Liver (tissue), 9 donors: Measurements from ENCODE around the gene ZNF501. TPM values are rescaled to one million over a fixed set of nuclear protein-coding genes. Genes with fewer than 3 reads are reported as not detected.

Experiments
- DNase-seq: peaks from one replicate; pipeline ENCODE4 v3.0.0-alpha.2; 2017; ENCODE audit warnings: low spot score
- H3K27ac ChIP-seq, 2 donors: one replicate each; pipeline ENCODE4 v1.7.0; 2013; ENCODE audit warnings: inconsistent platforms in 2 of 2, low read length in 2 of 2, control low read depth in 1 of 2, low read depth in 1 of 2, mild to moderate bottlenecking in 1 of 2
- H3K27me3 ChIP-seq, 4 donors: one replicate each; pipeline versions ENCODE4 v1.6.1 to v1.7.0; 2013; ENCODE audit warnings: low read length in 3 of 4, inconsistent platforms in 1 of 4, mild to moderate bottlenecking in 1 of 4, moderate library complexity in 1 of 4; ENCODE audit not compliant: control insufficient read depth in 4 of 4, insufficient read depth in 4 of 4
- H3K36me3 ChIP-seq, 4 donors: one replicate each; pipeline versions ENCODE4 v1.6.1 to v1.7.0; 2013; ENCODE audit warnings: low read length in 3 of 4, mild to moderate bottlenecking in 3 of 4, low read depth in 1 of 4, moderate library complexity in 1 of 4; ENCODE audit not compliant: control insufficient read depth in 4 of 4, insufficient read depth in 3 of 4
- H3K4me1 ChIP-seq, 4 donors: one replicate each; pipeline versions ENCODE4 v1.6.1 to v1.7.0; 2013; ENCODE audit warnings: low read length in 3 of 4, mild to moderate bottlenecking in 3 of 4, moderate library complexity in 1 of 4; ENCODE audit not compliant: control insufficient read depth in 4 of 4, insufficient read depth in 4 of 4
- H3K4me3 ChIP-seq, 3 donors: one replicate each; pipeline versions ENCODE4 v1.6.1 to v1.7.0; 2013; ENCODE audit warnings: low read length in 3 of 3, control low read depth in 1 of 3, low read depth in 1 of 3, mild to moderate bottlenecking in 1 of 3
- H3K9ac ChIP-seq, 2 donors: one replicate each; pipeline ENCODE4 v1.7.0; 2013; ENCODE audit warnings: low read length in 2 of 2, mild to moderate bottlenecking in 2 of 2, moderate library complexity in 2 of 2, control low read depth in 1 of 2, low read depth in 1 of 2
- H3K9me3 ChIP-seq, 4 donors: one replicate each; pipeline versions ENCODE4 v1.6.1 to v1.7.0; 2013; ENCODE audit warnings: low read length in 3 of 4; ENCODE audit not compliant: control insufficient read depth in 4 of 4
- ATF3 ChIP-seq: IDR thresholded peaks from 2 replicates; pipeline ENCODE4 v1.6.1; 2016; ENCODE audit warnings: antibody characterized with exemption
- CTCF ChIP-seq: fragments of 150-350 bp; IDR thresholded peaks from 2 replicates; pipeline ENCODE4 v1.5.1; 2017; ENCODE audit warnings: improper control_type of control experiment, low read depth, low read length; ENCODE audit not compliant: missing input control
- EGR1 ChIP-seq, 2 donors: IDR thresholded peaks; 2 replicates each; pipeline ENCODE4 v1.6.1; 2016 to 2018; ENCODE audit warnings: antibody characterized with exemption in 2 of 2, low read depth in 2 of 2
- FOXA1 ChIP-seq: IDR thresholded peaks from 2 replicates; pipeline ENCODE4 v1.6.1; 2016; ENCODE audit warnings: antibody characterized with exemption
- GABPA ChIP-seq, 2 donors: IDR thresholded peaks in 1 of 2; conservative IDR thresholded peaks in 1 of 2; 2 replicates each; pipeline ENCODE4 v1.6.1; 2016; ENCODE audit warnings: antibody characterized with exemption in 2 of 2, mild to moderate bottlenecking in 1 of 2, moderate library complexity in 1 of 2
- HNF4A ChIP-seq, 2 donors: conservative IDR thresholded peaks; 2 replicates each; pipeline ENCODE4 v1.6.1; 2016; ENCODE audit warnings: antibody characterized with exemption in 2 of 2, mild to moderate bottlenecking in 2 of 2
- HNF4G ChIP-seq: IDR thresholded peaks from 2 replicates; pipeline ENCODE4 v1.6.1; 2016; ENCODE audit warnings: antibody characterized with exemption
- JUND ChIP-seq, 2 donors: IDR thresholded peaks; 2 replicates each; pipeline ENCODE4 v1.6.1; 2016; ENCODE audit warnings: antibody characterized with exemption in 2 of 2
- MAX ChIP-seq: IDR thresholded peaks from 2 replicates; pipeline ENCODE4 v1.6.1; 2016; ENCODE audit warnings: antibody characterized with exemption
- NR2F2 ChIP-seq: IDR thresholded peaks from 2 replicates; pipeline ENCODE4 v1.6.1; 2016; ENCODE audit warnings: antibody characterized with exemption
- RAD21 ChIP-seq, 2 donors: IDR thresholded peaks; 2 replicates each; pipeline ENCODE4 v1.6.1; 2016; ENCODE audit warnings: antibody characterized with exemption in 2 of 2, mild to moderate bottlenecking in 2 of 2
- RXRA ChIP-seq, 2 donors: IDR thresholded peaks; 2 replicates each; pipeline ENCODE4 v1.6.1; 2017 to 2018; ENCODE audit warnings: antibody characterized with exemption in 2 of 2, mild to moderate bottlenecking in 1 of 2
- TAF1 ChIP-seq: conservative IDR thresholded peaks from 2 replicates; pipeline ENCODE4 v1.6.1; 2016; ENCODE audit warnings: antibody characterized with exemption, mild to moderate bottlenecking
- YY1 ChIP-seq: IDR thresholded peaks from 2 replicates; pipeline ENCODE4 v1.6.1; 2016; ENCODE audit warnings: antibody characterized with exemption, mild to moderate bottlenecking
- ZBTB33 ChIP-seq: IDR thresholded peaks from 2 replicates; pipeline ENCODE4 v1.6.1; 2016; ENCODE audit warnings: antibody characterized with exemption
- WGBS: extraction: QIAGEN DNeasy Blood & Tissue Kit; methylation state at CpG from one replicate; pipeline ENCODE4 v1.1.7; 2013; 5-methylcytosine and 5-hydroxymethylcytosine counted together
- polyA plus RNA-seq, 2 donors: library from polyadenylated mRNA; stranded (reverse) in 1 of 2; unstranded in 1 of 2; fragments of 200-250 nt in 1 of 2; fragments of >200 nt in 1 of 2; fragmentation: Nextera tagmentation in 1 of 2; extraction: Ambion mirVana in 1 of 2; gene quantifications; one replicate each; pipeline versions ENCODE4 v1.2.1 to v1.2.3, GENCODE V29; 2013 to 2015
- total RNA-seq, 2 donors: library from RNA; depleted of rRNA; stranded (reverse); fragments of >200 nt; gene quantifications; one replicate each; pipeline ENCODE4 v1.2.3, GENCODE V29; 2014
- TF ChIP-seq, protein P1 (sequence below): IDR thresholded peaks from 2 replicates; pipeline ENCODE4 v1.6.1; 2016; ENCODE audit warnings: antibody characterized with exemption, mild to moderate bottlenecking
- donor health status: healthy.
- donor health status: healthy.
- donor health status: healthy.
- donor health status: healthy.
- donor health status: healthy.

Gene ZNF501
- total and polyA plus RNA-seq, 4 donors = 0.44 to 1.6 (median 0.77) TPM

GRCh38 chr3:44771424-44772098 is 42.1 kb downstream of the ZNF501 start:
- H3K9ac ChIP-seq = no peak overlapping the region
- 95% methylated on average over 1 of the region's 1 CpG for WGBS
- H3K27ac ChIP-seq = no peak overlapping the region
- peaks cover 14 to 32% (median 16%) of the 10 kb centered on the region in 4 donors for H3K9me3 ChIP-seq
- no peaks in the 10 kb centered on the region for H3K27me3 ChIP-seq
- TF ChIP-seq ZBTB33 (no peak), RXRA (IDR thresholded peaks at IDR 0.05) (no peak), FOXA1 (no peak), TAF1 (no peak), JUND (IDR thresholded peaks at IDR 0.05) (no peak), CTCF (no peak), ATF3 (no peak), MAX (no peak), RAD21 (IDR thresholded peaks at IDR 0.05) (no peak), NR2F2 (no peak), HNF4G (no peak), EGR1 (IDR thresholded peaks at IDR 0.05; ENCODE audit: low read depth in 2 of 2) (no peak), GABPA (IDR thresholded peaks at IDR 0.05 in 1 of 2, conservative IDR thresholded peaks at IDR 0.05 in 1 of 2) (no peak), YY1 (no peak), HNF4A (conservative IDR thresholded peaks at IDR 0.05) (no peak)
- TF ChIP-seq, protein P1, sequence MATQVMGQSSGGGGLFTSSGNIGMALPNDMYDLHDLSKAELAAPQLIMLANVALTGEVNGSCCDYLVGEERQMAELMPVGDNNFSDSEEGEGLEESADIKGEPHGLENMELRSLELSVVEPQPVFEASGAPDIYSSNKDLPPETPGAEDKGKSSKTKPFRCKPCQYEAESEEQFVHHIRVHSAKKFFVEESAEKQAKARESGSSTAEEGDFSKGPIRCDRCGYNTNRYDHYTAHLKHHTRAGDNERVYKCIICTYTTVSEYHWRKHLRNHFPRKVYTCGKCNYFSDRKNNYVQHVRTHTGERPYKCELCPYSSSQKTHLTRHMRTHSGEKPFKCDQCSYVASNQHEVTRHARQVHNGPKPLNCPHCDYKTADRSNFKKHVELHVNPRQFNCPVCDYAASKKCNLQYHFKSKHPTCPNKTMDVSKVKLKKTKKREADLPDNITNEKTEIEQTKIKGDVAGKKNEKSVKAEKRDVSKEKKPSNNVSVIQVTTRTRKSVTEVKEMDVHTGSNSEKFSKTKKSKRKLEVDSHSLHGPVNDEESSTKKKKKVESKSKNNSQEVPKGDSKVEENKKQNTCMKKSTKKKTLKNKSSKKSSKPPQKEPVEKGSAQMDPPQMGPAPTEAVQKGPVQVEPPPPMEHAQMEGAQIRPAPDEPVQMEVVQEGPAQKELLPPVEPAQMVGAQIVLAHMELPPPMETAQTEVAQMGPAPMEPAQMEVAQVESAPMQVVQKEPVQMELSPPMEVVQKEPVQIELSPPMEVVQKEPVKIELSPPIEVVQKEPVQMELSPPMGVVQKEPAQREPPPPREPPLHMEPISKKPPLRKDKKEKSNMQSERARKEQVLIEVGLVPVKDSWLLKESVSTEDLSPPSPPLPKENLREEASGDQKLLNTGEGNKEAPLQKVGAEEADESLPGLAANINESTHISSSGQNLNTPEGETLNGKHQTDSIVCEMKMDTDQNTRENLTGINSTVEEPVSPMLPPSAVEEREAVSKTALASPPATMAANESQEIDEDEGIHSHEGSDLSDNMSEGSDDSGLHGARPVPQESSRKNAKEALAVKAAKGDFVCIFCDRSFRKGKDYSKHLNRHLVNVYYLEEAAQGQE = no peak
- H3K36me3 ChIP-seq = no peaks in the 10 kb centered on the region
- no peak for DNase-seq
- no peak overlapping the region for H3K4me3 ChIP-seq
- no peaks in the 10 kb centered on the region for H3K4me1 ChIP-seq
